GM23338 (cell line): ENCODE measurements around the gene UBALD2. TPM values are rescaled to one million over a fixed set of nuclear protein-coding genes. Genes with fewer than 3 reads are reported as not detected.

Experiments
- ATAC-seq: fragments of 200-7000 bp; cut with Tn5 transposase; 3 replicates; pipeline ENCODE4 v1.9.1; 2020
- DNase-seq: peaks from one replicate; pipeline ENCODE4 v3.0.0-alpha.2; 2015; ENCODE audit warnings: low spot score
- H2AFZ ChIP-seq: fragments of 200-600 bp; sonication (generic); 2 replicates; pipeline ENCODE4 v1.8.0; 2016; ENCODE audit warnings: antibody characterized with exemption, mild to moderate bottlenecking, moderate library complexity
- H3F3A ChIP-seq: fragments of 200-600 bp; sonication (generic); replicated peaks from 2 replicates; pipeline ENCODE4 v1.8.0; 2017; ENCODE audit warnings: antibody characterized with exemption, mixed run types, low read depth
- H3K27ac ChIP-seq: fragments of 200-600 bp; sonication (generic); 2 replicates; pipeline ENCODE4 v1.6.1; 2016; ENCODE audit warnings: low read depth
- H3K27me3 ChIP-seq: fragments of 200-600 bp; sonication (generic); 2 replicates; pipeline ENCODE4 v1.8.0; 2016; ENCODE audit warnings: mild to moderate bottlenecking, mixed run types, moderate library complexity; ENCODE audit not compliant: insufficient read depth
- H3K36me3 ChIP-seq: fragments of 200-600 bp; sonication (generic); 2 replicates; pipeline ENCODE4 v1.8.0; 2016; ENCODE audit warnings: mild to moderate bottlenecking; ENCODE audit not compliant: insufficient read depth
- H3K4me1 ChIP-seq: fragments of 200-600 bp; sonication (generic); 2 replicates; pipeline ENCODE4 v1.8.0; 2016; ENCODE audit warnings: mild to moderate bottlenecking, moderate library complexity; ENCODE audit not compliant: insufficient read depth
- H3K4me2 ChIP-seq: fragments of 200-600 bp; sonication (generic); 2 replicates; pipeline ENCODE4 v1.7.1; 2017; ENCODE audit warnings: mixed run types
- H3K4me3 ChIP-seq: fragments of 200-600 bp; sonication (generic); 2 replicates; pipeline ENCODE4 v1.6.1; 2016; ENCODE audit warnings: mixed run types
- H3K79me2 ChIP-seq: fragments of 200-600 bp; sonication (generic); replicated peaks from 2 replicates; pipeline ENCODE4 v1.8.0; 2017; ENCODE audit warnings: mild to moderate bottlenecking; ENCODE audit not compliant: insufficient read depth
- H3K9me2 ChIP-seq: fragments of 200-600 bp; sonication (generic); 2 replicates; pipeline ENCODE4 v1.8.0; 2017; ENCODE audit not compliant: insufficient read depth
- H4K20me1 ChIP-seq: fragments of 200-600 bp; sonication (generic); replicated peaks from 2 replicates; pipeline ENCODE4 v1.8.0; 2017; ENCODE audit warnings: mild to moderate bottlenecking; ENCODE audit not compliant: insufficient read depth
- H3K27ac Mint-ChIP-seq: 2 replicates; pipeline ENCODE4 v1.8.0; 2020; ENCODE audit warnings: inconsistent platforms, mild to moderate bottlenecking, moderate library complexity, mixed read lengths
- H3K27me3 Mint-ChIP-seq: 3 replicates; pipeline ENCODE4 v1.8.0; 2022; ENCODE audit warnings: low read depth, mild to moderate bottlenecking, moderate library complexity, mixed read lengths, inconsistent platforms; ENCODE audit not compliant: insufficient read depth, poor library complexity
- H3K36me3 Mint-ChIP-seq: 3 replicates; pipeline ENCODE4 v1.8.0; 2021; ENCODE audit warnings: low read depth, mild to moderate bottlenecking, inconsistent platforms, moderate library complexity, mixed read lengths
- H3K4me1 Mint-ChIP-seq: 3 replicates; pipeline ENCODE4 v1.8.0; 2020; ENCODE audit warnings: mild to moderate bottlenecking, inconsistent platforms, mixed read lengths
- H3K4me3 Mint-ChIP-seq: 3 replicates; pipeline ENCODE4 v1.8.0; 2021; ENCODE audit warnings: moderate library complexity, mild to moderate bottlenecking, inconsistent platforms, mixed read lengths
- H3K9me3 Mint-ChIP-seq: 3 replicates; pipeline ENCODE4 v1.8.0; 2020; ENCODE audit warnings: moderate library complexity, mild to moderate bottlenecking, inconsistent platforms, mixed read lengths
- EZH2 ChIP-seq: fragments of 200-600 bp; sonication (generic); IDR thresholded peaks from one replicate; pipeline ENCODE4 v1.8.0; 2017; ENCODE audit warnings: antibody characterized with exemption, mild to moderate bottlenecking, low read depth; ENCODE audit not compliant: unreplicated experiment
- EZH2phosphoT487 ChIP-seq: fragments of 200-600 bp; sonication (generic); IDR thresholded peaks from one replicate; pipeline ENCODE4 v1.8.1; 2018; ENCODE audit warnings: antibody characterized with exemption; ENCODE audit not compliant: unreplicated experiment
- JUNB ChIP-seq: IDR thresholded peaks from one replicate; pipeline ENCODE4 v1.6.1; 2016; ENCODE audit warnings: antibody characterized with exemption; ENCODE audit not compliant: unreplicated experiment
- POLR2AphosphoS5 ChIP-seq: IDR thresholded peaks from 2 replicates; pipeline ENCODE4 v1.6.1; 2016; ENCODE audit warnings: antibody characterized with exemption, low read depth
- ZNF114 ChIP-seq: fragments of 250-450 bp; sonication (Bioruptor Pico); IDR thresholded peaks from 2 replicates; pipeline ENCODE4 v1.5.0; 2020; ENCODE audit warnings: mild to moderate bottlenecking, moderate library complexity
- polyA plus RNA-seq: library from polyadenylated mRNA; unstranded; fragments of >200 nt; fragmentation: Nextera tagmentation; extraction: Ambion mirVana; gene quantifications from 2 replicates; pipeline ENCODE4 v1.2.1, GENCODE V29; 2016
- total RNA-seq: library from RNA; depleted of rRNA; stranded (reverse); fragments of >200 nt; shearing (Covaris generic); gene quantifications from 2 replicates; pipeline ENCODE4 v1.2.3, GENCODE V29; 2014
- TF ChIP-seq, protein P1 (sequence below): fragments of 250-450 bp; sonication (Bioruptor Pico); IDR thresholded peaks from 2 replicates; pipeline ENCODE4 v1.5.0; 2020; ENCODE audit warnings: mild to moderate bottlenecking, moderate library complexity
- TF ChIP-seq, protein P2 (sequence below), 2 experiments: fragments of 200-600 bp in 1 of 2; sonication (generic) in 1 of 2; conservative IDR thresholded peaks; 2 replicates each; pipeline versions ENCODE4 v1.5.1 to v1.6.1; 2016 to 2017; ENCODE audit warnings: antibody characterized with exemption in 2 of 2, low read depth in 2 of 2, mild to moderate bottlenecking in 2 of 2, moderate library complexity in 1 of 2
- TF ChIP-seq, protein P3 (sequence below): IDR thresholded peaks from 2 replicates; pipeline ENCODE4 v1.6.1; 2016; ENCODE audit warnings: antibody characterized with exemption

UBALD2 gene
- total and polyA plus RNA-seq, 2 experiments from 2014 or later, result 2.2 to 3.1 TPM

DNA sequence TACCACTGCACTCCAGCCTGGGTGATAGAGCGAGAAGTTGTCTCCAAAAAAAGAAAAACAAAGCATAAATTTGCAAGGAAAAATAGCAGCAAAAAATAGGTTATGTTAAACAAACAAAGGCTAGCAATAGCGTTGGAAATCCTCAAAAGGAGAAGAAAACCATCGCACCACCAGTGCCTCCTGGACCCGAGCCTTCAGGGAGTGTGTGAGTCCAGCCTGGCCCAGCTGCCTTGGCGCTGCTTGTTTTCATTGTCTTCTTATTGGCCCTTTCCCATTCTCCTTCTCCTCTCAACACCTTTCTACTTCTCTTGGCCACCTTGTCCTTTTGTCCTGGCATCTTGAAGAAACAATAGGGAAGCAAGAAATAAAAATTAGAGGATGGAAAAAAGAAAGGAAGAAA, 4.5 kb upstream of the UBALD2 start (continued):
- TF ChIP-seq, protein P1, sequence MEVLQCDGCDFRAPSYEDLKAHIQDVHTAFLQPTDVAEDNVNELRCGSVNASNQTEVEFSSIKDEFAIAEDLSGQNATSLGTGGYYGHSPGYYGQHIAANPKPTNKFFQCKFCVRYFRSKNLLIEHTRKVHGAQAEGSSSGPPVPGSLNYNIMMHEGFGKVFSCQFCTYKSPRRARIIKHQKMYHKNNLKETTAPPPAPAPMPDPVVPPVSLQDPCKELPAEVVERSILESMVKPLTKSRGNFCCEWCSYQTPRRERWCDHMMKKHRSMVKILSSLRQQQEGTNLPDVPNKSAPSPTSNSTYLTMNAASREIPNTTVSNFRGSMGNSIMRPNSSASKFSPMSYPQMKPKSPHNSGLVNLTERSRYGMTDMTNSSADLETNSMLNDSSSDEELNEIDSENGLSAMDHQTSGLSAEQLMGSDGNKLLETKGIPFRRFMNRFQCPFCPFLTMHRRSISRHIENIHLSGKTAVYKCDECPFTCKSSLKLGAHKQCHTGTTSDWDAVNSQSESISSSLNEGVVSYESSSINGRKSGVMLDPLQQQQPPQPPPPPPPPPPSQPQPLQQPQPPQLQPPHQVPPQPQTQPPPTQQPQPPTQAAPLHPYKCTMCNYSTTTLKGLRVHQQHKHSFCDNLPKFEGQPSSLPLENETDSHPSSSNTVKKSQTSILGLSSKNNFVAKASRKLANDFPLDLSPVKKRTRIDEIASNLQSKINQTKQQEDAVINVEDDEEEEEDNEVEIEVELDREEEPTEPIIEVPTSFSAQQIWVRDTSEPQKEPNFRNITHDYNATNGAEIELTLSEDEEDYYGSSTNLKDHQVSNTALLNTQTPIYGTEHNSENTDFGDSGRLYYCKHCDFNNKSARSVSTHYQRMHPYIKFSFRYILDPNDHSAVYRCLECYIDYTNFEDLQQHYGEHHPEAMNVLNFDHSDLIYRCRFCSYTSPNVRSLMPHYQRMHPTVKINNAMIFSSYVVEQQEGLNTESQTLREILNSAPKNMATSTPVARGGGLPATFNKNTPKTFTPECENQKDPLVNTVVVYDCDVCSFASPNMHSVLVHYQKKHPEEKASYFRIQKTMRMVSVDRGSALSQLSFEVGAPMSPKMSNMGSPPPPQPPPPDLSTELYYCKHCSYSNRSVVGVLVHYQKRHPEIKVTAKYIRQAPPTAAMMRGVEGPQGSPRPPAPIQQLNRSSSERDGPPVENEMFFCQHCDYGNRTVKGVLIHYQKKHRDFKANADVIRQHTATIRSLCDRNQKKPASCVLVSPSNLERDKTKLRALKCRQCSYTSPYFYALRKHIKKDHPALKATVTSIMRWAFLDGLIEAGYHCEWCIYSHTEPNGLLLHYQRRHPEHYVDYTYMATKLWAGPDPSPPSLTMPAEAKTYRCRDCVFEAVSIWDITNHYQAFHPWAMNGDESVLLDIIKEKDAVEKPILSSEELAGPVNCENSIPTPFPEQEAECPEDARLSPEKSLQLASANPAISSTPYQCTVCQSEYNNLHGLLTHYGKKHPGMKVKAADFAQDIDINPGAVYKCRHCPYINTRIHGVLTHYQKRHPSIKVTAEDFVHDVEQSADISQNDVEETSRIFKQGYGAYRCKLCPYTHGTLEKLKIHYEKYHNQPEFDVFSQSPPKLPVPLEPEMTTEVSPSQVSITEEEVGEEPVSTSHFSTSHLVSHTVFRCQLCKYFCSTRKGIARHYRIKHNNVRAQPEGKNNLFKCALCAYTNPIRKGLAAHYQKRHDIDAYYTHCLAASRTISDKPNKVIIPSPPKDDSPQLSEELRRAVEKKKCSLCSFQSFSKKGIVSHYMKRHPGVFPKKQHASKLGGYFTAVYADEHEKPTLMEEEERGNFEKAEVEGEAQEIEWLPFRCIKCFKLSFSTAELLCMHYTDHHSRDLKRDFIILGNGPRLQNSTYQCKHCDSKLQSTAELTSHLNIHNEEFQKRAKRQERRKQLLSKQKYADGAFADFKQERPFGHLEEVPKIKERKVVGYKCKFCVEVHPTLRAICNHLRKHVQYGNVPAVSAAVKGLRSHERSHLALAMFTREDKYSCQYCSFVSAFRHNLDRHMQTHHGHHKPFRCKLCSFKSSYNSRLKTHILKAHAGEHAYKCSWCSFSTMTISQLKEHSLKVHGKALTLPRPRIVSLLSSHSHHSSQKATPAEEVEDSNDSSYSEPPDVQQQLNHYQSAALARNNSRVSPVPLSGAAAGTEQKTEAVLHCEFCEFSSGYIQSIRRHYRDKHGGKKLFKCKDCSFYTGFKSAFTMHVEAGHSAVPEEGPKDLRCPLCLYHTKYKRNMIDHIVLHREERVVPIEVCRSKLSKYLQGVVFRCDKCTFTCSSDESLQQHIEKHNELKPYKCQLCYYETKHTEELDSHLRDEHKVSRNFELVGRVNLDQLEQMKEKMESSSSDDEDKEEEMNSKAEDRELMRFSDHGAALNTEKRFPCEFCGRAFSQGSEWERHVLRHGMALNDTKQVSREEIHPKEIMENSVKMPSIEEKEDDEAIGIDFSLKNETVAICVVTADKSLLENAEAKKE, result no peak
- TF ChIP-seq, protein P2, sequence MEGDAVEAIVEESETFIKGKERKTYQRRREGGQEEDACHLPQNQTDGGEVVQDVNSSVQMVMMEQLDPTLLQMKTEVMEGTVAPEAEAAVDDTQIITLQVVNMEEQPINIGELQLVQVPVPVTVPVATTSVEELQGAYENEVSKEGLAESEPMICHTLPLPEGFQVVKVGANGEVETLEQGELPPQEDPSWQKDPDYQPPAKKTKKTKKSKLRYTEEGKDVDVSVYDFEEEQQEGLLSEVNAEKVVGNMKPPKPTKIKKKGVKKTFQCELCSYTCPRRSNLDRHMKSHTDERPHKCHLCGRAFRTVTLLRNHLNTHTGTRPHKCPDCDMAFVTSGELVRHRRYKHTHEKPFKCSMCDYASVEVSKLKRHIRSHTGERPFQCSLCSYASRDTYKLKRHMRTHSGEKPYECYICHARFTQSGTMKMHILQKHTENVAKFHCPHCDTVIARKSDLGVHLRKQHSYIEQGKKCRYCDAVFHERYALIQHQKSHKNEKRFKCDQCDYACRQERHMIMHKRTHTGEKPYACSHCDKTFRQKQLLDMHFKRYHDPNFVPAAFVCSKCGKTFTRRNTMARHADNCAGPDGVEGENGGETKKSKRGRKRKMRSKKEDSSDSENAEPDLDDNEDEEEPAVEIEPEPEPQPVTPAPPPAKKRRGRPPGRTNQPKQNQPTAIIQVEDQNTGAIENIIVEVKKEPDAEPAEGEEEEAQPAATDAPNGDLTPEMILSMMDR (conservative IDR thresholded peaks at IDR 0.05; ENCODE audit: low read depth in 2 of 2), result no peak
- TF ChIP-seq, protein P3, sequence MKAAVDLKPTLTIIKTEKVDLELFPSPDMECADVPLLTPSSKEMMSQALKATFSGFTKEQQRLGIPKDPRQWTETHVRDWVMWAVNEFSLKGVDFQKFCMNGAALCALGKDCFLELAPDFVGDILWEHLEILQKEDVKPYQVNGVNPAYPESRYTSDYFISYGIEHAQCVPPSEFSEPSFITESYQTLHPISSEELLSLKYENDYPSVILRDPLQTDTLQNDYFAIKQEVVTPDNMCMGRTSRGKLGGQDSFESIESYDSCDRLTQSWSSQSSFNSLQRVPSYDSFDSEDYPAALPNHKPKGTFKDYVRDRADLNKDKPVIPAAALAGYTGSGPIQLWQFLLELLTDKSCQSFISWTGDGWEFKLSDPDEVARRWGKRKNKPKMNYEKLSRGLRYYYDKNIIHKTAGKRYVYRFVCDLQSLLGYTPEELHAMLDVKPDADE, result no peak

DNA sequence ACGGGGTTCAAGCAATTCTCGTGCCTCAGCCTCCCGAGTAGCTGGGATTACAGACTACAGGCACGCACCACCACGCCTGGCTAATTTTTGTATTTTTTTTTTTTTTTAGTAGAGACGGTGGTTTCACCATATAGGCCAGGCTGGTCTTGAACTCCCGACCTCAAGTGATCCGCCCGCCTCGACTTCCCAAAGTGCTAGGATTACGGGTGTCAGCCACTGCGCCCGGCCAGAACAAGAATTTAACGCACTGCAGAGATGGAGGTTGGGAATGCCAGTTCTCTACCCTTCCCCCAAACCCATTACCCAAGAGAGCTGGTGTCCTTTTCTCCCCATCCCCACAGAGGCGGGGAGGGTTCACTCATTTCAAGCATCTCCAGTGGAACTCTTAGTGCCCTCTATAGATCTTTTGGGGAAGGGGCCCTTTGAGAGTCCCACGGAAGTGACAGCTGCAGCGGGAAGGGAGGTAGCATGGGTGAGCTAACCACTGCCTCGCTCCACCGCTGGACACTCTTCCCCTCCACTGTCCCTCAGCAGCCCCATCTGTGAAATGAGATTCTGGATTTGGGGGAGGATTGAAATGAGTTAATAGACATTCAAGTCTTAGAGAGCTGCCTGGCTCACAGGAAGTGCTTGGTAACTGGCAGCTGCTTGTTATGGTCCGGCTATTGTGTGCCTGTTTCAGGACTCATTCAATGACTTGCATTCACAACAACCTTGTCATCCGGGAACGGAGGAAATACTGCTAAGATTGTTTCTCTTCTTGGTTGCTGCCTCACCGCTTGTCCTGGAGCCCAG, 3.5 kb upstream of the UBALD2 start:
- Histone ChIP-seq H3K27me3 (no peaks in the 10 kb centered on the region), H3F3A (0 out of 2 replicates have a peak, but pooled peaks cover 5% of the 10 kb centered on the region), H4K20me1 (no peaks in the 10 kb centered on the region), H3K9me2 (no peaks in the 10 kb centered on the region), H3K36me3 (no peaks in the 10 kb centered on the region), H3K79me2 (peaks cover 3% of the 10 kb centered on the region), H3K4me3 (no peak overlapping the region), H3K4me2 (no peak overlapping the region), H3K4me1 (peaks cover 5% of the 10 kb centered on the region; the same call in 1 of the 2 replicates), H2AFZ (peak overlapping the region; percentile 63), H3K27ac (0 out of 2 replicates have a peak overlapping the region, but pooled peaks have one; percentile 63)
- Mint-ChIP-seq H3K4me1 (peaks cover 16% of the 10 kb centered on the region), H3K36me3 (0 out of 3 replicates have a peak, but pooled peaks cover 2% of the 10 kb centered on the region), H3K9me3 (no peaks in the 10 kb centered on the region), H3K4me3 (no peak overlapping the region), H3K27ac (peak overlapping the region; percentile 59; the same call in 1 of the 2 replicates), H3K27me3 (peaks cover 4% of the 10 kb centered on the region)
- ATAC-seq (no peak), DNase-seq (no peak)
- TF ChIP-seq, protein P2 (conservative IDR thresholded peaks at IDR 0.05; ENCODE audit: low read depth in 2 of 2), result no peak
- TF ChIP-seq POLR2AphosphoS5 (no peak), EZH2phosphoT487 (no peak), ZNF114 (CRISPR knock-in tag) (no peak), JUNB (no peak), EZH2 (no peak)
